GM21447 (cell line): ENCODE data around the gene CRHR1.

Experiments used
- ATAC-seq: cut with Tn5 transposase; IDR thresholded peaks from one replicate; pipeline ENCODE4 v1.9.1; 2021; ENCODE audit not compliant: unreplicated experiment

Gene CRHR1

GRCh38 chr17:45787044-45787443 lies 2.9 kb downstream of the CRHR1 start:
- no peak for ATAC-seq

- ATAC-seq: no peak
Observed at GRCh38 chr17:45787656-45788055, 3.5 kb downstream of the CRHR1 start.

DNA sequence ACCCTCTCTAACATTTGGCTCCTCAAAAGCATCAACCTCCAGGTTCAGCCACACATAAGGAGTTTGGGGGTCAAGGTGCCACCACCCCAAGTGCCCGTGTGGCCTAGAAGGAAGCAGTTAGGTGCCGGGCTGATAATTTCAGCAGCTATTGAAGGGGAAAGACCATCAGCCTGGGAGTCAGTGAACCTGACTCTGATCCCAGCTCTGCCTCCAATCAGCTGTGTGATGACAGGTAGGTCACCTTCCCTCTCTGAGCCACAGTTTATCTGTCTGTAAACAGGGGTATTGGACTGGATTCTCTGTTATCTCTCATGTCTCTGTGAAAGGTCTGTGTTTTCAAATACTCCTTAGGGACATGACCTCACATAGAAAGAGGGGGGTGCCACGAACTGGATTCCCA lies 3.9 kb downstream of the CRHR1 start:
- no peak for ATAC-seq

DNA sequence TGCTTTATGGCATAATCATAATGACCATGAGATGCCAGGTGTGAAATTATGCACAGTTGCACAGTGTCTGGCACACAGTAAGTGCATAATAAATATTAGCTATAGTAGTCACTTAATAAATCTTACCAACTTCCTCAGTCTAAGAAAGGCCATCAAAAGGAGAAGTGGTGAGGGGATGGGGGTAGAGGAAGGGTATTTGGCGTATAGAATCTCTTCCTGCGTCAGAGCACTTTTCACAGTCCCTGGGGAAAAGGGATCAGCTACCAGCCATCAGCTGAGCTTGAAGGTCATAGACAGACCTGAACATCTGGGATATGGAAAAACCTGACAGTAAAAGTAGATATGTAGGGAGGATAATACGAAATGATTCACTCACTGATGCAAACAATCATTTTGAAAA lies 5.8 kb downstream of the CRHR1 start:
- no peak for ATAC-seq

DNA sequence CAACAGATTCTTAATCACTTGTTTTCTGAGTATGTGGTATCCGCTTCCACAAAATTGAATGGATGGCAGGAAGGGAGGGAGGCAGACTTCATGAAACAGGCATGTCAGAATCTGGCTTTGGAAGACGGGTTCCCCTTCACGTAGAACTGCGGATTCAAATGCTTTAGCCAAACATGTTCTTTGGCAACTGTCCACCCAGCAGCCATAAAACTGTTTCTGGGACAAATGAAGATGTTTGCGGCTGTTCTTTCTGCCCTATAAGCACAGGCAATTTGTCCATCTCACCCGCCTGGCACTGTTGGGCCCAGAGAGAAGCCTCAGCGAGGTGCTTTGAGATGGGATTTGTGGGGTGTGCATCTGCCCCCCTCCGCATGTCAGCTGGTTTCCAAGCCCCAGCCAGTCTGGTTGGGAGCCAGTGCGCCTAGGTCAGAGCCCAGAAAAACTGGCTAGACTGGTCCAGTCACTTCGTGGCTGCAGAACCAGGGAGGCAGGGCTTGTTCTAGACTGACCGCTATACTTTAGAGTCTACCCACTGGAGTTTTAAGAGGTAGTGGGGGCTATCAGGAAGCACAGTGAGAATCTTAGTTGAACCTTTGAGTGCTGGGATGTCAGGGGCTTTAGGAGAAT lies 6.3 kb downstream of the CRHR1 start:
- no peak for ATAC-seq

DNA sequence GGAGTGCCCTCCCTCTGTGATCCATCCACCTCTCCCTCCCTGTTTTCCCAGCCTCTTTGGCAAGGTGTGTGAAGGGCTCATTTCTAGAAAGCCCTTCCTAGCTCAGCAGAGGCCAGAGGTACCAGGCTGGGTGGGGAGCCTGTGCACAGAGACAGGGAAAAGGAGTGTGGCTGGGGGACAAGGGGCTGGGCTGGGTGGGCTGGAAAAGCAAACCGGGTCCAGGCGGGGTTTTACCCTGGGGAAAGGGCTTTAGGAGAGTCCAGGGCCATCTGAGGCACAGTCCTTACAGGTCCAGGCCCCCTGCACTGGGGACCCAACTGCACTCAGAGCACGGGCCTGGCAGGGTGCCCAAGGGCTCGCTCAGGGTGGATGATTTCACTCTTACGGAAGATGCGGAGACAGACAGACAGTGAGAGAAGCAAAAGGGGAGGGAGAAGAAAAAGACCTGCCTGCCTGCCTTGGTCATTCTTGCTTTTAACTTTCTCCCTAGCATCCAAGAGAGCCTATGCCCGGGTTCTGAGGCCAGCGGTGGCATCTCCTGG lies 7.0 kb downstream of the CRHR1 start:
- no peak for ATAC-seq

DNA sequence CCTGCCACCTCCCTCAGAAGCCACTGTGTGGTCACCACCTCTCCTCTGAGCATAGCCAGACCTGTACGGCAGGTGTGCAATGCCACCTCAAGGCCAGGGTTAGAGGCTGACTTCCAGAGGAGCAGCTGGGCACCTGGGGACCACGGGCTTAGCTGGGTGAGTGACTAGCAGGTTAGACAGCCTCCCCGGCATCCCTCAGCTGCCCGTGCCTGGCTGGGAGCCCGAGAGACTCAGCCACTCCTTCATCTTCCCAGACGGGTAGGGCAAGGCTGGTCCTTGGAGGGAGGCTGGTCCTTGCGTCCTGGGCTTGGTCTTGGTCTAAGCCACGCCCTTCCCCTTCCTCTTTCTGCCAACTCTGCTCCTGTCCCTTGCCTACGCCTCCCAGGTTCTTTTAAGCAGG lies 7.8 kb downstream of the CRHR1 start:
- ATAC-seq: no peak

- ATAC-seq: no peak
Observed at GRCh38 chr17:45792437-45792836, 8.3 kb downstream of the CRHR1 start.

DNA sequence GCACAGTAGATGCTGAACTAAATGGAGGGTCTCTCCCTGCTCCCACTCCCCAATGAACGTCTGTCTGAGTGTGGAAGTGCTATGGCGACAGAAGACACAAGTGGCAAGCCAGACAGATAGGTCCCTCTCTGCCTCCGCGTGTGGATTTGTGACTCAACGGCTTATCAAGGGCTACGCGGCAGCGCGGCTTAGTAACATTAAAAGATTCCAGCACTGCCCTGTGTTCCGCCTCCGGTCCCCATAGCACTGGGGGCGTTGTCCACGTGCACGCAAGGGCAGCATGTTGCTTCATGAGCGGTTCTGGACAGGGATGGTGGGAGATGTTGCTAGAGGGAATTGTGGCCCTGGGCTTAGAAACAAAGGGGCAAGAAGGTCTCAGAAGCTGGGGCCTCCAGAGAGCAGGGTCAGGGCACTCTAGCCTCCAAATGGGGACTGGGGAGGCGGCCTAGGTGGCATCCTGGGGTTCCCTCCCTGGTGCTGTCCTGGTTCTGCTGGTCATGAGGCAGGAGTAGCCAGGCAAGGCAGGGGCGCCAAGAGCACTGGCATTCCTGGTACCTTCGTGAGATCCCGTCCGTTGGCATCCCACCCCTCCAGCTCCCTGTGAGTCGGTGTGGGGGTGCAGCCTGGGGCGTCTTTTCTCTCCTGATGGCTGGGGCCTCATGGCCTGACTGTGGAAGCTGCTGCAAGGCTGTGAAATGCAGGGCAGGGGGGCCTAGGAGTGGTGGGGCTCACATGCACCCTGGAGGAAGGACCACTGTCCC lies 9.1 kb downstream of the CRHR1 start:
- no peak for ATAC-seq

DNA sequence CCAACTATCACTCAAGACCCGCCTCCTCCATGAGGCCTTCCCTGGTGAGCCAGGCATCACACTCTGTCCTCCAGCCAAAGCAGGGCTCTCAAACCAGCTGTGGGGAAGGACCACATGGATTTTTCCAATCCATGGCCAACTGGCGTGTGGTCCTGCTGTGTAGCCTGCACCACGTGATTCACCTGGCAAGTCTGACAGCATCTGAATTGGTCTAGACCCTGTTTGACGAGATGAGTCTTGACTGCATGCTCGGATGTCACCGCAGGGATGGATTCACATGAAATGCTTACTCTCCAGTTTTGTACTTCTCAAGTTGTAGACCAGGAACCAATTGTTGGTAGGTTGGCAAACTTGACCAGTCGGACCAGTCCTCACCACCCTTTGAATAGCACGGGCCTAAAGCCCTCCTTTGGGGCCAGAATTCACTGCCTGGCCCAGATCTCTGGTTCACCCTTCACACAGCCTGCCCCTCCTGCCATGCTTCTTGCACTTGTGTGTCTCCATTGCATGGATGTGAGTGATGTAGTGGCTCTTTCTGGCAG lies 9.9 kb downstream of the CRHR1 start:
- ATAC-seq: no peak

DNA sequence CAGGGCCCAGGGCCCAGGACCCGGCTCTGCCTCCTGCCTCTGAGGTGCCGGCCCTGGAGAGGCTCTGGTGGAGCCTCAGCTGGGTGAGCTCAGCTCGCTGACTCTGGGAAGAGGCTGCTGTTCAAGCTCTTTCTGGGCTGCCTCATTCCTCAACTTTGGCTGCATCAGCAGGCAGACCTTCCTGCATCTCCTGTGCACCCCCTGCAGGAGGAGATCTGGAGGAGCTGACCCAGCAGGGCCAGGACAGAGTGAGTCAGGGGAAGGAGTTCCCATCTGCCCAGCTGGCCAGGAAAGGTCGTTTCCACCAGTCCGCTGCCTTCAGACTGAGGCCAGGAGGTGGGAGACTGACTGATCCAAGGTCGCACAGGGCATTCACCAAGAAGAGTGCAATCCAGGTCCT lies 10.7 kb downstream of the CRHR1 start:
- ATAC-seq: no peak

- no peak for ATAC-seq
Observed at GRCh38 chr17:45800816-45801215, 16.7 kb downstream of the CRHR1 start.

DNA sequence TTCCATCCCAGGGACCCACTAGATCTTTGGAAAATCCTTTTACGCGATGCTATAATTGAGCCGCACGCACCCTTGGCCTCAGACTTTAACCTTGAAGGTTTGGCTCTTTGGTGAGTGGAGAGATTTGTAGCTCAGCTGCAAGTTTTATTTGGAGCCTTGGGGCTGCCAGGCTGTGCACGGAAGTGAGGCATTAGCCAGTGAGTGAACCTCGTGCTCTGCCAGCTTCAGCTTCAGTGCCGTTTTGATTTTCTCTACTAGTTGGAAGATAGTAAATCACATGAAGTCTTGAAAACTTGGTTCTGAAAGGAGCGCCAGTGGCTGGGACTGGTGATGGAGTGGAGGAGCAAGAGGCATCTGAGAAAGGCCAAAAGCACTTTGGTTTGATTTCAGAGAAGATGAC lies 17.3 kb downstream of the CRHR1 start:
- no peak for ATAC-seq

DNA sequence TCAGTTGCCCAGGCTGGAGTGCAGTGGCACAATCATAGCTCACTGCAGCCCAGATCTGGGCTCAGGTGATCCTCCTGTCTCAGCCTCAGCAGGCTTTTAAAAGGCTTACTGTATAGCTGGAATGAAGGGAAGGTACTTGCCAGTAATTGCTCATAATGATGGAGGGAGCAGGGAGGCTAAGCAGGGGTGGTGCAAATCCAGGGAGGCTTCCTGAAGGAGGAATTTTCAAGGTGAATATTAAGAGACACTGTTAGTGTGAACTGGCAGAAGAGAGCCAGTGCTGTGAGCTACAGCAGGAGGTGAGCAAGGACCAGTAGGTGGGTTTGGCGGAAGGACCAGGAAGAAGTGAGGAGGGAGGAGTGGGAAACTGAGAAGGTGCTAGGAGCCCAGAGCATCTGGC lies 24.7 kb downstream of the CRHR1 start:
- ATAC-seq: no peak

DNA sequence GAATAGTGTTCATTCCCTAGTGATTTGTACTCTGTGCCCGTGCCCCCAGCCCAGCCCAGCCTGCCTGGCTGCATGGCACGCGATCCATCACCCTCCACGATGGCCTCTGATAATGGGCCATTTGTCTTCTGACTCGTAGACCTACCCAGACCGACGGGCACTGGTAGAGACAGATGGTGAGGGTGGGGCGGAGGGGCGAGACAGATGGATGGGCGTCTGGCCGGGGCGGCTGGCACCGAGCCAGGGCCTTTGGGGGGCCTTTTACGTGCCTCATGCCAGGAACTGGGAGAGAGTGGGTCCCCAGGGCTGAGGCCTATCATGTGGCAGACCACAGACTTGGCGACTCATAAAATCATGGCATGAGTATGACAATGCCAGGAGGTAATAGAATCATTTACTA lies 25.4 kb downstream of the CRHR1 start:
- no peak for ATAC-seq

DNA sequence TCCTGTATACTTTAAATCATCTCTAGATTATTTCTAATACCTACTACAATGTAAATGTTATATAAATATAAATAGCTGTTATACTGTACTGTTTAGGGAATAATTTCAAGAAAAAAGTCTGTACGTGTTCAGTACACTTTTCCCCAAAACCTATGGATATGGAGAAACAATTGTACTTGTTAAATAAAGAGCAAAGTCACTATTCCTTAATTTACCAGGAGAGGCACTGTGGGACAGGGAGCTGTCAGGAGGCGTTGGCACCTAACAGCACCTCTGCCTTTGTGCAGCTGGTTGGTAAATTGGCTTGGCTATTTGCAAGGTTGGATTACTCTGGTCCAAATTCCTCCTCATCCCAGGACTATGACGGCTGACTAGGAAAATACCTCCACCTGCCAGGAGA lies 28.0 kb downstream of the CRHR1 start:
- ATAC-seq: no peak

- no peak for ATAC-seq
Observed at GRCh38 chr17:45813048-45813725, 29.1 kb downstream of the CRHR1 start.

- no peak for ATAC-seq
Observed at GRCh38 chr17:45814622-45815606, 30.8 kb downstream of the CRHR1 start.

GRCh38 chr17:45815752-45816151 lies 31.6 kb downstream of the CRHR1 start:
- no peak for ATAC-seq

DNA sequence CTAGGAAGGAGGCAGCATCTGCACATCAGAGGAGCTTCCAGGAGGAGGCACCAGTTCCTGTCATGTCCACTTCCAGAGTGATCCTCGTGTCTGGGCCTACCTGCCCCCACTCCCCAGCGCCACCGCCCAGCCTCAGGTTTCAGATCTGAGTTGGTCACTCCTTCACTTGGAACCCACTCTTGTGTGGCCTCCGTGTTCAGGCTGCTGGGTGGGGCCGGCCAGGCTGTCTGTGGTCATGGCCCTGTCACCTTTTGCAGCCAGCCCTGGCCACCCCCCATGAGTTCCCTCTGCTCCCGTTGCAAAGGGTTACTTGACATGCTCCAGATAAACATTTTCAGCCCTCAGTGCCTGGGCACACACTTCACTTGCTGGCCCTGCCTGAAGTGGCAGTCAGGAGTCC lies 33.9 kb downstream of the CRHR1 start:
- ATAC-seq: no peak

GRCh38 chr17:45818699-45819098 lies 34.6 kb downstream of the CRHR1 start:
- ATAC-seq: no peak
